Measurements from ENCODE around the gene SPTLC2.

Gene SPTLC2

GRCh38 chr14:77491056-77491455 lies 125.4 kb downstream of the SPTLC2 start:
- DNase-seq (ENCODE audit: insufficient read length, low spot score) (no peak), FAIRE-seq (no peak)
- TF ChIP-seq CTCF (IDR thresholded peaks at IDR 0.05; ENCODE audit: insufficient read depth, missing control alignments) = no peak

GRCh38 chr14:77490347-77490986 lies 126.0 kb downstream of the SPTLC2 start:
- TF ChIP-seq CTCF (IDR thresholded peaks at IDR 0.05; ENCODE audit: insufficient read depth, missing control alignments) = no peak
- FAIRE-seq = no peak
- DNase-seq (ENCODE audit: insufficient read length, low spot score) = no peak

GRCh38 chr14:77489041-77489440 lies 127.4 kb downstream of the SPTLC2 start:
- no peak for DNase-seq (ENCODE audit: insufficient read length, low spot score)
- FAIRE-seq = no peak

GRCh38 chr14:77488558-77488957 lies 127.9 kb downstream of the SPTLC2 start:
- peak; percentile 8 for DNase-seq (ENCODE audit: insufficient read length, low spot score)
- no peak for FAIRE-seq
- no peak for TF ChIP-seq CTCF (IDR thresholded peaks at IDR 0.05; ENCODE audit: insufficient read depth, missing control alignments)

More at GRCh38 chr14:77489041-77489440, 127.4 kb downstream of the SPTLC2 start:
- TF ChIP-seq CTCF (IDR thresholded peaks at IDR 0.05; ENCODE audit: insufficient read depth, missing control alignments) = no peak

- no peak for TF ChIP-seq CTCF (IDR thresholded peaks at IDR 0.05; ENCODE audit: insufficient read depth, missing control alignments)
- FAIRE-seq (no peak), DNase-seq (ENCODE audit: insufficient read length, low spot score) (no peak)
Measured at GRCh38 chr14:77485901-77486678, 130.3 kb downstream of the SPTLC2 start.

GRCh38 chr14:77485256-77485655 lies 131.2 kb downstream of the SPTLC2 start:
- no peak for TF ChIP-seq CTCF (IDR thresholded peaks at IDR 0.05; ENCODE audit: insufficient read depth, missing control alignments)
- DNase-seq (ENCODE audit: insufficient read length, low spot score) (peak; percentile 6), FAIRE-seq (no peak)

- no peak for TF ChIP-seq CTCF (IDR thresholded peaks at IDR 0.05; ENCODE audit: insufficient read depth, missing control alignments)
- no peak for FAIRE-seq
- DNase-seq (ENCODE audit: insufficient read length, low spot score) = no peak
Measured at GRCh38 chr14:77482422-77482821, 134.0 kb downstream of the SPTLC2 start.

Data from D721Med (cell line).